GM21717 (cell line): ENCODE measurements around the gene COL6A1.

ENCODE experiments used
- ATAC-seq: cut with Tn5 transposase; IDR thresholded peaks from one replicate; pipeline ENCODE4 v1.9.1; 2021; ENCODE audit warnings: mild to moderate bottlenecking, moderate library complexity; ENCODE audit not compliant: unreplicated experiment

The COL6A1 gene

GRCh38 chr21:46022551-46023525, 41.3 kb downstream of the COL6A1 start:
- ATAC-seq, result no peak

GRCh38 chr21:46023555-46023954, 42.0 kb downstream of the COL6A1 start:
- ATAC-seq, result no peak

- ATAC-seq, result no peak
Measured at GRCh38 chr21:46024141-46024540, 42.6 kb downstream of the COL6A1 start.

DNA sequence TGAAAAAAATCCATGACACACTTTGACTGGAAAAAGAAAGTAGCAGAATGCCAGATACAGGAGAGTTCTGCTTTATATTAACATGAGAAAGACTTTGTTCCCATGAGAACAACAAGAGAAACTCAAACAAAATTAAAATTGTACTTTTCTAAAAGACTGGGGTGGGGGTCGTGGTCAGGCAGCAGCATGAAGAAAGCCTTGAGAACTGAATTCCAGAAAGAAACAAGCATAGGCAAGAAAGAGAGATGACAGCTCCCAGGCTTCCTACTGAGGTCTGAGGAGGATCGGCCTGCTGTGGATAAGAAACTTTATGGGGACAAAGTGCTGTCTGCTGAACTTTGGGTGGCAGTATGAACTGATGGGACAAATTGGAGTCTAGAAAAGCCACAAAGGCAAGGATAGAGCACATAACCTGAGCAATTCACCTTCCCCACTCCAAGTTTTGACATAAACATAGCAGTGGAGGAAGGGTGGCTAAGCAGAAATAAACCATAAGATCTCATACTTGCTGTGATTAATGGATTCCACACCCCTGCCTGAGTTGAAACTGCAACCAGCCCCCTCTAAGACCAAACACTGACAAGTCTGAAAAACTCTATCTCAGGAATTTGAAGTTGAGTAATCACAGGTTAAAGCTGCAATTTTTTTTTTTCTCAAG, 43.7 kb downstream of the COL6A1 start:
- ATAC-seq, result no peak

DNA sequence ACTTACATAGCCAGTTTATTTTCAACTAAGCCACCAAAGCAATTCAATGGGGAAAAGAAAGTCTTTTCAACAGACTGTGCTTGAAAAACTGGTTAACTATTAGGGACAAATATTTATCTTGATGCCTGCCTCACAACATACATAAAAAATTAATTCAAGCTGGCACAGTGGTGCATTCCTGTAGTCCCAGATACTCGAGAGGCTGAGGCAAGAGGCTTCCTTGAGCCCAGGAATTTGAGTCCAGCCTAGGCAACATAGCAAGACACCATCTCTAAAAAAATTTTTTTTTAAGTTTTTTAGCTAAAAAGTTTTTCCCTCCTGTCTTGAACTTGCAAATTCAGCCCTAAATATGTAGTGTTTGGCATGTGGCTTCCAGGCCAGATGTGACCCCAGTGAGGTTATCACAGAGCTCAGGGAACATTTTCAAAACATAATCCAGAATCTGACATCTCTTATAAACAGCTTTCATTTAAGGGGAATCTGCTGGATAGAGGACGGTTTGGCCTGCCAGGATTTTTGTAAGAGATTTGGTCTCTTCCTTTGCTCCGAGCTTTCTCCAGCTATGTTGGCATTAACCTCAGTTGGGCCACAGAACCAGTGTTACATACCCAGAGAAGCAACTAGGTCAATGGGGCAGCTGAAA, 46.4 kb downstream of the COL6A1 start:
- ATAC-seq, result no peak

DNA sequence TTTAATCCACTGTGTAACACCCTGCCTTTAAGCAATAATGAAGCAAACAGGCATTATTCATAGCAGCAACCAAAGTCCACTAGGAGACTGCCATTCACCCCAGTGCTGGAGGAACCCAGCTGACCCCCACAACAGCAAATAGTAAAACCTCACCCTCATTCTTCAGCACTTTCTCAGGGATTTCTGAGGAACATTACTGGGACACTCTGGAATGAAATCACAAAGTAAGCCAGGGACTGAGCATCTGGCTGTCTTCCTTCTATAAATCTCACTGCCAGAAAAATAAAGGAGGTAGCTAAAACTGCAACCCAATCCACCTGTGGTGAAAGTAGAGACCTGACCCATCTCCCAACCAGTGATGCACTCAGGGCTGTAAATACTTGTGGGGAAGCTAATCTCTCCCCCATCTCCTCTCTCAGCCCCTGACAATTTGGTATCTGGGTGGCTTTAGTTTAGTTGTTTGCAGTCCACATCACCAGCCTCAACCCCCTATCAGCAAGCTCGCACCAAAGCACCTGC, 47.1 kb downstream of the COL6A1 start:
- ATAC-seq, result no peak

GRCh38 chr21:46029186-46029924, 47.8 kb downstream of the COL6A1 start:
- no peak for ATAC-seq

GRCh38 chr21:46031484-46031883, 49.9 kb downstream of the COL6A1 start:
- no peak for ATAC-seq

- ATAC-seq, result no peak
Measured at GRCh38 chr21:46032100-46032499, 50.5 kb downstream of the COL6A1 start.

DNA sequence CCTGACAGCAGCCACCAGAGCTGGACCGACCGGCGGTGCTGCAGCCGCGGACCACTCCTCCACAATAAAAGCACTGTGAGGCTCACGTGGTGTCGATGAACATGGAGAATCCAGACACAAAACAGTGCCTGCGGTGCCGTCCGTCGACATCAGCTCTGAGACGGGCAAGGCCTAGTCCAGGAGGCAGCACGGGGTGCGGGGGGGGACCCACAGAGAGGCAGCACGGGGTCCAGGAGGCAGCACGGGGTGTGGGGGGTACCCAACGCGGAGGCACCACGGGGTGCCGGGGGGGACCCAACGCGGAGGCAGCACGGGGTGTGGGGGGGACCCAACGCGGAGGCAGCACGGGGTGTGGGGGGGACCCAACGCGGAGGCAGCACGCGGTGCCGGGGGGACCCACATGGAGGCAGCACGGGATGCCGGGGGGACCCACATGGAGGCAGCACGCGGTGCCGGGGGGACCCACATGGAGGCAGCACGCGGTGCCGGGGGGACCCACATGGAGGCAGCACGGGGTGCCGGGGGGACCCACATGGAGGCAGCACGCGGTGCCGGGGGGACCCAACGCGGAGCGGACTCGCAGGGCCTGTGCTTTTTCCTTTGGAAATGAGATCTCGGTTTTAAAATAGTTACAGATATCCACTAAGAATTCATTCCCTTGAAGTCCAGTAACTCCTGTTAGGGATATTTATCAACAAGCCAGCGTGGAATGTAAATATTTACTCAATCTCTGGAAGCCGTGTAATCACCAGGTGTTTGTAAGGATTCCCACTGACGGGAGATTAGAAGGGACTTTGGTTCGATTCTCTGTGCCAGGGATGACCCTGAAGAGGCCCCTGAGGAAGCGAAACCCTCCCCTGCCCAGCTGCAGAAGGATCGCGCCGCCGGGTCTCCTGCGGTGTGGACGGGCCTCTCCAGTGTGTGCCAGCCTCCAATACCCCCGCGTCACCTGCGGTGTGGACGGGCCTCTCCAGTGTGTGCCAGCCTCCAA, 52.1 kb downstream of the COL6A1 start:
- no peak for ATAC-seq

- no peak for ATAC-seq
Measured at GRCh38 chr21:46035809-46036695, 54.5 kb downstream of the COL6A1 start.

DNA sequence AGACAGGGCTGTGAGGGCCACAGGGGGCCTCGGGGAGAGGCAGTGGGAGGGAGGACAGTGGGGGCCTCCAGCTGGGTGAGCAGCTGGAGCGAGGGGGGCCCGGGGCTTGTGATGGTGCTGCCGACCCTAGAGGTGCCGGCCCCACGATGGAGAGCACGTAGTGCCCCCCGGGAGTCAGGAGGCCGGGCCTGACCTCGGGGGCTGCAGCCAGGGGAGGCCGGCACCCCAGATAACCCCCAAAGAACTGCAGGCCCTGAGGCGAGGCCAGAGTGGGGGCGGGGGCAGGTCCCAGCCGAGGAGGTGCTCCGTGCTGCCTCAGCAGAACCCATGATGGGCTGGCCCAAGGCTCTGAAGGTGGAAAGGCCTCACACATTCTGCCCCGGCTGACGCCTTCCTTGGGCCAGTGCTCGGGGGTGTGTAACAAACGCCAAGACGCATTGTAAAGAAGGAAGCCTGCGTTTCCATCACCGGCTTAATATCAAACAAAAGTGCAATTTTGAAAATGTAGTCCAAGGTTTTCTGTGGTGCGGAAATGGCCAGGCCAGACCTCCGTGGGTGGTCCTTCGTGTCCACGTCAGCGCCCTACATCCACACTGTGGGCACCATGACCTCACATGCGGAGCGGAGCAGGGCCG, 55.2 kb downstream of the COL6A1 start:
- ATAC-seq, result no peak

GRCh38 chr21:46037331-46038325, 56.1 kb downstream of the COL6A1 start:
- no peak for ATAC-seq

- no peak for ATAC-seq
Measured at GRCh38 chr21:46038341-46038829, 56.8 kb downstream of the COL6A1 start.

DNA sequence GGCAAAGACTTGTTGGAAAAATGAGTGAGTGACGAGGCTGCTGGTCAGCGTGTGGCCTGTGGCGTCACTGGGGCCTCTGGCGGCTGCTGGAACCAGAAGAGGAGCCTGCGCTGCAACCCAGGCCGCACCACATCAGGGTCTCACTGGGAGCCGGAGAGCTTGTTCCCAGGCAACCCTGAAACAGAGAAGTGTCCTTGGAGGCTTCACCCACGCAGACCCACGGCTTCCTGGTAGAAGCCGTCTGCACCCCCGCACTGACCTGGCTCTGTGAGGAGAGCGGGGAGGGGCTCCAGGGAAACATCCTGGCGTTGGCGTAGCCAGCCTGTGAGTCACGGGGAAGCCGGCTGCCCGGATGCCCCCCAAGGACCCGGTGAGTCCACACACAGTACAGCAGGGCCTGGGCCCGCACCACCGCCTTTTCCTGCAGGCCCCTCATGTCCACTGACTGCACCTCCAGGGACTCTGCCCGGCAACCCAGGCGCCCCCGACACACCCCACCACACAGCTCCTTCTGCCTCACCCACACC, 57.4 kb downstream of the COL6A1 start:
- no peak for ATAC-seq

DNA sequence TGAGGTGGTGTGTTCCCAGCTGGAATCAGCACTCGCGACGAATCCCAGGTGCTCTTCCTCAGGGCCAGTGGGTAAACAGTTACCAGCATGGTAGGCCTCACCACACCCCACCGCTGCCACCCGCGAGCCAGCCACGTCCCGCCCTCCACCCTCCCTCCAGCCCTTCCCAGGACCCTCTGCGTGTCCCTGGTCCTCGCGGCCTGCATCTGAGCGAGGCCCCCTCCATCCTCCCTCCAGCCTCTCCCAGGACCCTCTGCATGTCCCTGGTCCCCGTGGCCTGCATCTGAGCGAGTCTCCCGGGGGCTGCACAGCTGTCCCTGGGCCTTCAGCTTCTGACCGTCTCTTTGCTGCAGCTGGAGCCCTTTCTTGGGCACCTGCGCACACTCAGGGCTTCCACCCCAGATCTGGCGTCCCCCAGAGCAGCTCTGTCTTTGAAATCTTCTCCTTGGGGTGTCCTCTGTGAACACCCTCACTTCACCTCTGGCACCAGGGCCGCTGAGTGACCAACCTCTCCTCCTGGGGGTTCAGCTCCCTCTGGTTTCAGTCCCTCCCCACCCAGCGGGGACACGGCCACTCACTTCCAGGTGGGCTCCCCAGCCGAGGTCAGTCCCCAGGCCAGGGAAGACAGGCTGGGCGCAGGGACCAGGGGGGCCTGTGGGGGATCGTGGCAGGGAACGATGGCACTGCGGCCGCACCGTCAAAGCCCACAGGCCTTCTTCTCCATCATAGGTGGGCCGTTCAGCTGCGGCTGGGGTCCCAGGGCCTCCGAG, 58.5 kb downstream of the COL6A1 start:
- ATAC-seq, result no peak
